SK-N-MC (cell line): Measurements from ENCODE around the gene ACVR2B.

Experiments
- DNase-seq: peaks from one replicate; pipeline ENCODE4 v3.0.0-alpha.2; 2011; ENCODE audit warnings: low read depth, low spot score
- H3K27ac ChIP-seq: fragments of 200-600 bp; sonication (generic); 2 replicates; pipeline ENCODE4 v1.5.1; 2016; ENCODE audit warnings: mixed run types
- H3K36me3 ChIP-seq: fragments of 200-600 bp; sonication (generic); 2 replicates; pipeline ENCODE4 v1.6.1; 2017; ENCODE audit warnings: antibody characterized with exemption, low read length, mixed read lengths; ENCODE audit not compliant: insufficient read depth
- H3K4me3 ChIP-seq: fragments of 200-600 bp; sonication (generic); 2 replicates; pipeline ENCODE4 v1.5.1; 2016
- H3K9ac ChIP-seq: fragments of 200-600 bp; sonication (generic); 2 replicates; pipeline ENCODE4 v1.8.0; 2017; ENCODE audit warnings: mixed run types, mixed read lengths; ENCODE audit not compliant: insufficient read length
- H3K9me3 ChIP-seq: fragments of 200-600 bp; sonication (generic); 2 replicates; pipeline ENCODE4 v1.6.1; 2017; ENCODE audit warnings: low read depth, mild to moderate bottlenecking, antibody characterized with exemption, low read length, moderate library complexity, mixed read lengths
- EZH2 ChIP-seq: fragments of 200-600 bp; sonication (generic); IDR thresholded peaks from one replicate; pipeline ENCODE4 v1.6.1; 2017; ENCODE audit warnings: antibody characterized with exemption
- FOXP2 ChIP-seq: optimal IDR thresholded peaks from 2 replicates; pipeline ENCODE3; 2011; ENCODE audit warnings: mild to moderate bottlenecking, moderate library complexity; ENCODE audit not compliant: insufficient read depth; ENCODE audit errors: extremely low read length, control extremely low read depth
- POLR2AphosphoS5 ChIP-seq: IDR thresholded peaks from 2 replicates; pipeline ENCODE4 v1.6.1; 2012; ENCODE audit warnings: mild to moderate bottlenecking, low read depth, low read length, borderline replicate concordance

Gene ACVR2B

GRCh38 chr3:38490281-38491030 lies 36.8 kb downstream of the ACVR2B start:
- Histone ChIP-seq H3K4me3 (peak overlapping the region; percentile 28; the same call in 1 of the 2 replicates), H3K9me3 (no peaks in the 10 kb centered on the region), H3K36me3 (no peaks in the 10 kb centered on the region), H3K27ac (peak overlapping the region; percentile 81), H3K9ac (no peak overlapping the region)
- no peak for DNase-seq
- TF ChIP-seq EZH2 (no peak), FOXP2 (no peak), POLR2AphosphoS5 (no peak)

- Histone ChIP-seq H3K4me3 (no peak overlapping the region), H3K9ac (no peak overlapping the region), H3K9me3 (no peaks in the 10 kb centered on the region), H3K36me3 (no peaks in the 10 kb centered on the region), H3K27ac (no peak overlapping the region)
- no peak for TF ChIP-seq FOXP2
- no peak for TF ChIP-seq EZH2
- no peak for TF ChIP-seq POLR2AphosphoS5
- DNase-seq, result no peak
Observed at GRCh38 chr3:38491215-38491614, 37.5 kb downstream of the ACVR2B start.

- DNase-seq, result no peak
- no peaks in the 10 kb centered on the region for H3K36me3 ChIP-seq
- H3K27ac ChIP-seq, result no peak overlapping the region
- H3K9ac ChIP-seq, result no peak overlapping the region
- H3K4me3 ChIP-seq, result no peak overlapping the region
- TF ChIP-seq EZH2 (no peak), FOXP2 (no peak), POLR2AphosphoS5 (no peak)
- H3K9me3 ChIP-seq, result no peaks in the 10 kb centered on the region
Observed at GRCh38 chr3:38493031-38493430, 39.3 kb downstream of the ACVR2B start.

- Histone ChIP-seq H3K9me3 (no peaks in the 10 kb centered on the region), H3K4me3 (peak within 1 kb of the TSS; percentile 81), H3K36me3 (no peaks in the 10 kb centered on the region), H3K27ac (no peak within 1 kb of the TSS), H3K9ac (peak within 1 kb of the TSS; percentile 53)
- peak; percentile 12 for DNase-seq
- TF ChIP-seq POLR2AphosphoS5 (peak; percentile 74; the same call in 1 of the 2 replicates), EZH2 (no peak)
Observed at GRCh38 chr3:38496131-38496910, 42.6 kb downstream of the ACVR2B start, which contains the start of gene EXOG. Gene EXOG, plus strand, starts transcription at chr3:38496340. Its CDS starts 28 bp downstream, at chr3:38496368.

- Histone ChIP-seq H3K4me3 (peak overlapping the region; percentile 81), H3K36me3 (no peaks in the 10 kb centered on the region), H3K9me3 (no peaks in the 10 kb centered on the region), H3K27ac (no peak overlapping the region), H3K9ac (peak overlapping the region; percentile 53)
- no peak for DNase-seq
- TF ChIP-seq EZH2 (no peak), POLR2AphosphoS5 (no peak), FOXP2 (no peak)
Observed at GRCh38 chr3:38497031-38497430, 43.3 kb downstream of the ACVR2B start.

GRCh38 chr3:38500688-38501417 lies 47.2 kb downstream of the ACVR2B start:
- TF ChIP-seq FOXP2 (no peak), POLR2AphosphoS5 (no peak), EZH2 (no peak)
- Histone ChIP-seq H3K36me3 (no peaks in the 10 kb centered on the region), H3K9me3 (no peaks in the 10 kb centered on the region), H3K9ac (no peak overlapping the region), H3K4me3 (no peak overlapping the region), H3K27ac (no peak overlapping the region)
- no peak for DNase-seq

- H3K27ac ChIP-seq, result no peak overlapping the region
- TF ChIP-seq POLR2AphosphoS5 (no peak), FOXP2 (no peak), EZH2 (no peak)
- no peaks in the 10 kb centered on the region for H3K36me3 ChIP-seq
- no peak overlapping the region for H3K9ac ChIP-seq
- no peak for DNase-seq
- H3K4me3 ChIP-seq, result no peak overlapping the region
- H3K9me3 ChIP-seq, result no peaks in the 10 kb centered on the region
Observed at GRCh38 chr3:38507120-38507519, 53.4 kb downstream of the ACVR2B start.

- Histone ChIP-seq H3K9ac (no peak overlapping the region), H3K27ac (no peak overlapping the region), H3K9me3 (no peaks in the 10 kb centered on the region), H3K4me3 (no peak overlapping the region), H3K36me3 (no peaks in the 10 kb centered on the region)
- no peak for DNase-seq
- TF ChIP-seq POLR2AphosphoS5, result no peak
- no peak for TF ChIP-seq EZH2
- no peak for TF ChIP-seq FOXP2
Observed at GRCh38 chr3:38509732-38510131, 56.0 kb downstream of the ACVR2B start.
